HG03196 (cell line): ENCODE results near the gene AGAP1.

Experiments used
- ATAC-seq: cut with Tn5 transposase; IDR thresholded peaks from one replicate; pipeline ENCODE4 v1.9.1; 2021; ENCODE audit not compliant: unreplicated experiment

The AGAP1 gene

GRCh38 chr2:235605312-235606003 lies 111.6 kb downstream of the AGAP1 start:
- ATAC-seq = no peak

GRCh38 chr2:235606004-235606715 lies 112.3 kb downstream of the AGAP1 start:
- ATAC-seq = no peak

GRCh38 chr2:235607546-235608199 lies 113.8 kb downstream of the AGAP1 start:
- ATAC-seq = no peak

GRCh38 chr2:235608200-235608887 lies 114.5 kb downstream of the AGAP1 start:
- ATAC-seq = no peak

- no peak for ATAC-seq
Measured at GRCh38 chr2:235609321-235609720, 115.5 kb downstream of the AGAP1 start.

- ATAC-seq = no peak
Measured at GRCh38 chr2:235609746-235610145, 115.9 kb downstream of the AGAP1 start.

- ATAC-seq = no peak
Measured at GRCh38 chr2:235610696-235611257, 116.9 kb downstream of the AGAP1 start.

GRCh38 chr2:235611349-235611748 lies 117.5 kb downstream of the AGAP1 start:
- no peak for ATAC-seq

- no peak for ATAC-seq
Measured at GRCh38 chr2:235611756-235612155, 117.9 kb downstream of the AGAP1 start.

- no peak for ATAC-seq
Measured at GRCh38 chr2:235612181-235612950, 118.5 kb downstream of the AGAP1 start.

- ATAC-seq = no peak
Measured at GRCh38 chr2:235613649-235614048, 119.8 kb downstream of the AGAP1 start.

- ATAC-seq = no peak
Measured at GRCh38 chr2:235614176-235614860, 120.5 kb downstream of the AGAP1 start.

GRCh38 chr2:235614900-235615712 lies 121.3 kb downstream of the AGAP1 start:
- no peak for ATAC-seq

- ATAC-seq = no peak
Measured at GRCh38 chr2:235616885-235617284, 123.0 kb downstream of the AGAP1 start.

- ATAC-seq = no peak
Measured at GRCh38 chr2:235618039-235618438, 124.2 kb downstream of the AGAP1 start.

- no peak for ATAC-seq
Measured at GRCh38 chr2:235619544-235619943, 125.7 kb downstream of the AGAP1 start.

GRCh38 chr2:235621736-235622135 lies 127.9 kb downstream of the AGAP1 start:
- ATAC-seq = no peak

GRCh38 chr2:235623111-235623510 lies 129.3 kb downstream of the AGAP1 start:
- no peak for ATAC-seq

- no peak for ATAC-seq
Measured at GRCh38 chr2:235623752-235624151, 129.9 kb downstream of the AGAP1 start.
